K562 (cell line): ENCODE data around the gene TTLL12. TPM values are rescaled to one million over a fixed set of nuclear protein-coding genes. Genes with fewer than 3 reads are reported as not detected.

Experiments
- ATAC-seq: fragments of 200-7000 bp; cut with Tn5 transposase; 3 replicates; pipeline ENCODE4 v1.9.1; 2020; ENCODE audit warnings: moderate library complexity
- BruUV-seq: library from RNA; stranded (reverse); fragments of 400-500 nt; replicated peaks from 2 replicates; lab custom pipeline; 2021; lab: Mats Ljungman, UMichigan
- CTCF ChIA-PET: fragments of 300-600 bp; formaldehyde crosslinking; extraction: SDS; loops from one replicate; lab custom pipeline; 2021; ENCODE audit warnings: low intra/inter-chr PET ratio; lab: Yijun Ruan, JAX
- POLR2A ChIA-PET: fragments of 300-600, 350-650 bp; sonication (Branson Sonifier 250); formaldehyde crosslinking; extraction: SDS; loops from one replicate; lab custom pipeline; 2021; ENCODE audit warnings: antibody characterized with exemption, inconsistent platforms; lab: Yijun Ruan, JAX
- DNase-seq, 4 experiments: peaks; one replicate each; pipeline versions ENCODE4 v3.0.0 to v3.0.0-alpha.2; 2011 to 2018; ENCODE audit warnings: low spot score in 3 of 4, mixed read lengths in 3 of 4; ENCODE audit errors: extremely low read depth in 1 of 4
- FAIRE-seq: peaks from 2 replicates; lab custom pipeline; 2011; peaks lifted over from hg19 to GRCh38; lab: Jason Lieb, UNC
- H2AFZ ChIP-seq: 2 replicates; pipeline ENCODE4 v1.6.0; 2011; ENCODE audit warnings: low read depth, low read length, control low read depth, inconsistent platforms
- H3K27ac ChIP-seq: fragments of 200-600 bp; 3 replicates; pipeline ENCODE4 v1.8.0; 2011; ENCODE audit warnings: low read depth, mild to moderate bottlenecking, control low read depth, inconsistent platforms, low read length, moderate library complexity, mixed read lengths; ENCODE audit errors: extremely low read depth
- H3K27me3 ChIP-seq, 2 experiments: fragments of 300-600 bp in 1 of 2; 2 replicates in 1 of 2; 3 replicates in 1 of 2; pipeline versions ENCODE4 v1.6.0 to v1.8.0; 2011; ENCODE audit warnings: inconsistent platforms in 2 of 2, low read length in 2 of 2, mild to moderate bottlenecking in 1 of 2, mixed read lengths in 1 of 2, moderate library complexity in 1 of 2; ENCODE audit not compliant: control insufficient read depth in 2 of 2, insufficient read depth in 2 of 2
- H3K36me3 ChIP-seq: fragments of 300-600 bp; 3 replicates; pipeline ENCODE4 v1.8.0; 2011; ENCODE audit warnings: mild to moderate bottlenecking, low read length, inconsistent platforms; ENCODE audit not compliant: control insufficient read depth, insufficient read depth
- H3K4me1 ChIP-seq, 2 experiments: fragments of 200-600 bp in 1 of 2; replicated peaks in 1 of 2; 2 replicates in 1 of 2; 3 replicates in 1 of 2; pipeline versions ENCODE4 v1.5.1 to v1.8.0; 2011; ENCODE audit warnings: inconsistent platforms in 2 of 2, low read length in 2 of 2, mild to moderate bottlenecking in 1 of 2, mixed read lengths in 1 of 2, moderate library complexity in 1 of 2; ENCODE audit not compliant: control insufficient read depth in 2 of 2, insufficient read depth in 2 of 2
- H3K4me2 ChIP-seq: 2 replicates; pipeline ENCODE4 v1.6.1; 2011; ENCODE audit warnings: low read length, control low read depth, inconsistent platforms, mixed read lengths; ENCODE audit not compliant: insufficient read depth
- H3K4me3 ChIP-seq: fragments of 200-600 bp; sonication (generic), shearing (Covaris generic); 2 replicates; pipeline ENCODE4 v1.5.1; 2016; ENCODE audit warnings: control low read depth, inconsistent platforms
- H3K79me2 ChIP-seq: fragments of 200-600 bp; 3 replicates; pipeline ENCODE4 v1.8.0; 2011; ENCODE audit warnings: low read length, inconsistent platforms; ENCODE audit not compliant: control insufficient read depth, insufficient read depth
- H3K9ac ChIP-seq, 2 experiments: 2 replicates each; pipeline versions ENCODE4 v1.6.0 to v1.6.1; 2011; ENCODE audit warnings: low read depth in 2 of 2, low read length in 2 of 2, control low read depth in 1 of 2, inconsistent platforms in 1 of 2, mild to moderate bottlenecking in 1 of 2, mixed read lengths in 1 of 2; ENCODE audit not compliant: insufficient read depth in 1 of 2
- H3K9me1 ChIP-seq: one replicate; pipeline ENCODE4 v1.6.0; 2011; ENCODE audit warnings: inconsistent platforms, mild to moderate bottlenecking, low read length, moderate library complexity; ENCODE audit not compliant: control insufficient read depth, insufficient read depth
- H3K9me3 ChIP-seq: replicated peaks from 2 replicates; pipeline ENCODE4 v1.5.1; 2011; ENCODE audit warnings: low read depth, low read length, inconsistent platforms; ENCODE audit not compliant: control insufficient read depth, insufficient read depth
- H4K20me1 ChIP-seq: replicated peaks from 2 replicates; pipeline ENCODE4 v1.6.1; 2011; ENCODE audit warnings: low read length, inconsistent platforms, mixed read lengths; ENCODE audit not compliant: control insufficient read depth, insufficient read depth
- BCOR ChIP-seq: fragments of 450-650 bp; IDR thresholded peaks from 2 replicates; pipeline ENCODE4 v1.6.1; 2016
- C11orf30 ChIP-seq: fragments of 450-650 bp; IDR thresholded peaks from 2 replicates; pipeline ENCODE4 v1.6.1; 2016; ENCODE audit warnings: low read depth, mild to moderate bottlenecking
- CAMTA2 ChIP-seq: fragments of 250-450 bp; sonication (Bioruptor Pico); conservative IDR thresholded peaks from 2 replicates; pipeline ENCODE4 v1.5.1; 2022
- CBFA2T2 ChIP-seq: fragments of 450-650 bp; conservative IDR thresholded peaks from 2 replicates; pipeline ENCODE4 v1.6.1; 2017; ENCODE audit warnings: mild to moderate bottlenecking
- CBFB ChIP-seq: sonication (generic); formaldehyde crosslinking; IDR thresholded peaks from 2 replicates; pipeline ENCODE4 v1.4.0; 2020; ENCODE audit warnings: mild to moderate bottlenecking, missing genetic modification reagents
- CGGBP1 ChIP-seq: fragments of 250-450 bp; sonication (Bioruptor Pico); IDR thresholded peaks from 2 replicates; pipeline ENCODE4 v1.9.0; 2021; ENCODE audit warnings: mild to moderate bottlenecking
- EWSR1 ChIP-seq: fragments of 450-650 bp; IDR thresholded peaks from 2 replicates; pipeline ENCODE4 v1.6.1; 2018; ENCODE audit warnings: borderline replicate concordance, mild to moderate bottlenecking, low read depth, moderate library complexity; ENCODE audit not compliant: partially characterized antibody
- KDM1A ChIP-seq, 2 experiments: fragments of 450-650 bp; IDR thresholded peaks; 2 replicates each; pipeline ENCODE4 v1.6.1; 2016; ENCODE audit warnings: mild to moderate bottlenecking in 2 of 2
- PCBP2 ChIP-seq: fragments of 200-400 bp; formaldehyde crosslinking; IDR thresholded peaks from 2 replicates; pipeline ENCODE4 v1.6.1; 2018; ENCODE audit warnings: low read length, low read depth, mild to moderate bottlenecking, moderate library complexity; ENCODE audit not compliant: poor library complexity, severe bottlenecking
- SLC30A9 ChIP-seq: fragments of 250-450 bp; sonication (Bioruptor Pico); IDR thresholded peaks from 2 replicates; pipeline ENCODE4 v1.8.0; 2022; ENCODE audit warnings: mild to moderate bottlenecking, moderate library complexity
- SREBF2 ChIP-seq: sonication (generic); formaldehyde crosslinking; IDR thresholded peaks from 2 replicates; pipeline ENCODE4 v1.4.0; 2020; ENCODE audit warnings: mild to moderate bottlenecking, missing genetic modification reagents
- STAT5A ChIP-seq: IDR thresholded peaks from 2 replicates; pipeline ENCODE4 v1.6.1; 2012; ENCODE audit warnings: low read length, inconsistent platforms, borderline replicate concordance
- ZFP30 ChIP-seq: fragments of 250-450 bp; sonication (Bioruptor Pico); IDR thresholded peaks from 2 replicates; pipeline ENCODE4 v1.8.0; 2022; ENCODE audit warnings: moderate library complexity, mild to moderate bottlenecking, inconsistent platforms, borderline replicate concordance
- ZFP36 ChIP-seq: fragments of 150-350 bp; IDR thresholded peaks from 2 replicates; pipeline ENCODE4 v1.6.1; 2018; ENCODE audit warnings: low read length, low read depth; ENCODE audit not compliant: partially characterized antibody
- ZKSCAN8 ChIP-seq: fragments of 200-800 bp; sonication (Bioruptor generic); IDR thresholded peaks from 2 replicates; pipeline ENCODE4 v1.6.1; 2016; ENCODE audit warnings: missing genetic modification characterization, missing compliant biosample characterization
- ZNF766 ChIP-seq: fragments of 200-800 bp; sonication (Bioruptor generic); conservative IDR thresholded peaks from 2 replicates; pipeline ENCODE4 v1.6.1; 2016; ENCODE audit warnings: missing genetic modification characterization, missing compliant biosample characterization
- ZNF780A ChIP-seq: fragments of 250-450 bp; sonication (Bioruptor Pico); IDR thresholded peaks from 2 replicates; pipeline ENCODE4 v1.5.0; 2021; ENCODE audit warnings: mild to moderate bottlenecking
- WGBS: fragments of 100-300 bp; shearing (Covaris generic); methylation state at CpG from one replicate; pipeline ENCODE4 v1.1.6; 2016; ENCODE audit warnings: low coverage, mixed read lengths; ENCODE audit not compliant: insufficient coverage; ENCODE audit errors: missing lambda C conversion rate; 5-methylcytosine and 5-hydroxymethylcytosine counted together
- in situ Hi-C: fragments of 300-500 bp; cut with MboI; formaldehyde crosslinking; loops from 4 replicates; pipeline ENCODE4 v1.15.0; 2018; ENCODE audit warnings: inconsistent platforms, mixed read lengths
- intact Hi-C: fragments of 100-400 bp; cut with micrococcal nuclease; formaldehyde crosslinking; loops from 2 replicates; pipeline ENCODE4 v1.14.2; 2022
- polyA plus RNA-seq, 8 experiments: library from polyadenylated mRNA; depleted of rRNA in 4 of 8; stranded (reverse) in 5 of 8; unstranded in 3 of 8; fragments of >200 nt; fragmentation: Nextera tagmentation in 2 of 8; fragmentation: Illumina TruSeq in 1 of 8; extraction: Ambion mirVana in 2 of 8; extraction: Trizol in 1 of 8; gene quantifications; 2 replicates each; pipeline versions ENCODE4 v1.2.1 to v1.2.3, GENCODE V29; 2011 to 2014; ENCODE audit warnings: inconsistent platforms in 1 of 8, missing spikeins in 1 of 8
- total RNA-seq, 7 experiments: library from RNA; depleted of rRNA in 6 of 7; stranded (reverse); fragments of >200 nt in 6 of 7; fragmentation: Illumina TruSeq in 2 of 7; extraction: Trizol in 2 of 7; gene quantifications; 2 replicates each; pipeline versions ENCODE4 v1.2.1 to v1.2.3, GENCODE V29; 2011 to 2021; ENCODE audit warnings: low replicate concordance in 1 of 7

The TTLL12 gene
- total and polyA plus RNA-seq, 9 of the 15 experiments (the other 6 are each of a cell fraction or from before 2014, with no cell fraction given) = 1.3 to 128 (median 43.0) TPM

- Histone ChIP-seq H3K27me3 (peaks cover 0 to 4% of the 10 kb centered on the region in 2 experiments; a peak in 1 of 5 replicates), H3K79me2 (no peaks in the 10 kb centered on the region), H3K9me1 (no peaks in the 10 kb centered on the region), H3K27ac (no peak overlapping the region), H3K4me2 (no peak overlapping the region), H3K9me3 (no peaks in the 10 kb centered on the region), H2AFZ (no peak overlapping the region), H3K4me3 (no peak overlapping the region), H3K9ac (no peak overlapping the region), H3K36me3 (no peaks in the 10 kb centered on the region), H4K20me1 (no peaks in the 10 kb centered on the region), H3K4me1 (peaks cover 4 to 45% of the 10 kb centered on the region in 2 experiments; a peak in 4 of 5 replicates)
- FAIRE-seq (no peak), ATAC-seq (peak; percentile 38; the same call in 1 of the 3 replicates), DNase-seq (peak in 1 of 4 experiments; percentile 30)
- intact Hi-C loops (no loop called here), in situ Hi-C loops (no loop called here)
- 20% methylated on average over 1 of the region's 1 CpG for WGBS
- TF ChIP-seq SREBF2 (CRISPR knock-in tag) = no peak
- no peak for TF ChIP-seq PCBP2
- TF ChIP-seq EWSR1 = no peak
- TF ChIP-seq ZFP36 = no peak
- no peak for TF ChIP-seq CBFB (CRISPR knock-in tag)
- TF ChIP-seq BCOR = peak; percentile 72
- no peak for TF ChIP-seq CBFA2T2
- TF ChIP-seq CGGBP1 (CRISPR knock-in tag) = no peak
- no peak for TF ChIP-seq ZNF766
- TF ChIP-seq STAT5A = no peak
- no peak for TF ChIP-seq C11orf30
- no peak for TF ChIP-seq ZFP30
- peak in 1 of 2 experiments; percentile 57; a peak in 2 of 4 replicates for TF ChIP-seq KDM1A (IDR thresholded peaks at IDR 0.05)
- TF ChIP-seq CAMTA2 = no peak
- TF ChIP-seq ZNF780A = no peak
- TF ChIP-seq SLC30A9 (CRISPR knock-in tag) = no peak
- TF ChIP-seq ZKSCAN8 (CRISPR knock-in tag) = no peak
- ChIA-PET CTCF (no interaction called here), POLR2A (interaction anchor here (0.6 kb wide), 1 partner anchor 204 kb away, joined by 3 read pairs; no protein-coding TSS in a partner anchor)
- no TSS peak for BruUV-seq
Observed at GRCh38 chr22:43218786-43219185, 31.9 kb upstream of the TTLL12 start.
